ENCODE data around the gene MDN1.

GRCh38 chr6:89675949-89676748, 143.4 kb downstream of the MDN1 start:
- no peak for TF ChIP-seq POLR2AphosphoS5 (IDR thresholded peaks at IDR 0.05)
- TF ChIP-seq CTCF (IDR thresholded peaks at IDR 0.05 in 8 of 11, conservative IDR thresholded peaks at IDR 0.05 in 3 of 11) = no peak
- TF ChIP-seq POLR2A (IDR thresholded peaks at IDR 0.05) = no peak
